Right ventricle myocardium inferior (tissue), 1 donor: ENCODE measurements around the gene SUGCT. TPM values are rescaled to one million over a fixed set of nuclear protein-coding genes. Genes with fewer than 3 reads are reported as not detected.
A peak's percentile ranks its signal among the peaks of the same experiment; 100 is the strongest.
"Not testable (repeated sequence)": the region's sequence is repeated elsewhere in the genome, so short reads cannot be mapped to it uniquely, and the experiment has no call there.

Experiments
- ATAC-seq: fragments of 200-7000 bp; cut with Tn5 transposase; one replicate; pipeline ENCODE4 v1.9.1; 2020; ENCODE audit warnings: mild to moderate bottlenecking, moderate library complexity
- DNase-seq: peaks from one replicate; pipeline ENCODE4 v3.0.0; 2021; ENCODE audit errors: missing footprints
- intact Hi-C: fragments of 100-400 bp; cut with DNase I; formaldehyde crosslinking; loops from one replicate; pipeline ENCODE4 v1.11.0; 2022
- total RNA-seq: library from RNA; stranded (reverse); fragmentation: NEBNext Ultra II Directional; extraction: Animal tissue kit (Norgen Biotek cat#: 25700); gene quantifications from one replicate; pipeline ENCODE4 v1.2.1, GENCODE V29; 2021
- donor health status: DM: no; HTN: yes; CAD: no; lungs with severe emphysema.

Gene SUGCT
- total RNA-seq, 1 donor from 2014 or later, result 4.4 TPM

GRCh38 chr7:40133561-40134427 is 1.0 kb upstream of the SUGCT start:
- intact Hi-C loops, result loop anchor here (2.0 to 10.0 kb wide), 3 partner anchors 79 to 239 kb away; partner anchors contain the start of gene CDK13
- DNase-seq, result no peak

GRCh38 chr7:40135317-40135610 is 459 bp downstream of the SUGCT start:
- ATAC-seq, result peak; percentile 36
- intact Hi-C loops, result loop anchor here (2.0 to 10.0 kb wide), 2 partner anchors 80 to 240 kb away; no protein-coding TSS in a partner anchor

More at GRCh38 chr7:40133561-40134427, 1.0 kb upstream of the SUGCT start:
- ATAC-seq, result peak; percentile 78

GRCh38 chr7:40137563-40137962 is 2.8 kb downstream of the SUGCT start:
- intact Hi-C loops, result loop anchor here (10.0 kb wide), 1 partner anchor 83 kb away; no protein-coding TSS in a partner anchor
- no peak for DNase-seq
- ATAC-seq, result no peak

More at GRCh38 chr7:40135317-40135610, 459 bp downstream of the SUGCT start:
- no peak for DNase-seq

DNA sequence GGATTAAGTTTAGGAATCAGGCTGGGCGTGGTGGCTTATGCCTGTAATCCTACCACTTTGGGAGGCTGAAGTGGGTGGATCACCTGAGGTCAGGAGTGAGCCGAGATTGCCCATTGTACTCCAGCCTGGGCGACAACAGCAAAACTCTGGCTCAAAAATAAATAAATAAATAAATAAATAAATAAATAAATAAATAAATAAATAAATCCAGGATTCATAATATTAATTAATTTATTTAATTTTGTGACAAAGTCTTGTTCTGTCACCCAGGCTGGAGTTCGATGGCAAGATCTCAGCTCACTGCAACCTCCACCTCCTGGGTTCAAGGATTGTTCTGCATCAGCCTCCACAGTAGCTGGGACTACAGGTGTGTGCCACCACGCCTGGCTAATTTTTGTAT is 4.2 kb downstream of the SUGCT start:
- intact Hi-C loops, result loop anchor here (10.0 kb wide), 1 partner anchor 84 kb away; no protein-coding TSS in a partner anchor
- no peak for DNase-seq
- no peak for ATAC-seq

- ATAC-seq, DNase-seq: not testable (repeated sequence)
- intact Hi-C loops, result loop anchor here (10.0 kb wide), 1 partner anchor 85 kb away; no protein-coding TSS in a partner anchor
Observed at GRCh38 chr7:40139891-40140290, 5.1 kb downstream of the SUGCT start.

GRCh38 chr7:40141916-40142315 is 7.1 kb downstream of the SUGCT start:
- ATAC-seq, DNase-seq, intact Hi-C loops: not testable (repeated sequence)

DNA sequence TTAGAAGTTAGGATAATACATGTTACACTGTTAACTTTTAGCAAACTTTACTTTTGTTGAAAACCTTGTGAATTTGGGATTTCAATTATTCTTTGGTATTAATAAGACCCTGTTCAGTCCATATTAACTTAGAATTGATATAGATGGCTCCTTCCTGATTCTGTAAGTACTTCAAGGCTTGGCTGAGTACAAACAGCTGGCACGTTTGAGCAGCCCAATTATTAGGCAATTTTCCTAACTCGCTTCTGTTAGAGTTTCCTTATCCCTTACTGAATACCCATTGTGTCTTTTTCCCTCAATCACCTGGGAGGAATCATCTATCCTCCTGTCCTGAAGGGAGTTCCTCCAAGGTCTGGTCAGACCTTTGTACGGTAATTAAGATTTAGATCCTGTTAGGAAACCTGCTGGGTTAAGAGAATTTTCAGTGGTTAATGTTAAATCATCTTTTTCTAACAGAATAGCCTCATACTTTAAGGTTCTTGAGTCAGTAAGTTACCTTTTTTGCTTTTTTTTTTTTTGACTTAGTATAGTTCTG is 10.9 kb downstream of the SUGCT start:
- intact Hi-C loops, ATAC-seq, DNase-seq: not testable (repeated sequence)

DNA sequence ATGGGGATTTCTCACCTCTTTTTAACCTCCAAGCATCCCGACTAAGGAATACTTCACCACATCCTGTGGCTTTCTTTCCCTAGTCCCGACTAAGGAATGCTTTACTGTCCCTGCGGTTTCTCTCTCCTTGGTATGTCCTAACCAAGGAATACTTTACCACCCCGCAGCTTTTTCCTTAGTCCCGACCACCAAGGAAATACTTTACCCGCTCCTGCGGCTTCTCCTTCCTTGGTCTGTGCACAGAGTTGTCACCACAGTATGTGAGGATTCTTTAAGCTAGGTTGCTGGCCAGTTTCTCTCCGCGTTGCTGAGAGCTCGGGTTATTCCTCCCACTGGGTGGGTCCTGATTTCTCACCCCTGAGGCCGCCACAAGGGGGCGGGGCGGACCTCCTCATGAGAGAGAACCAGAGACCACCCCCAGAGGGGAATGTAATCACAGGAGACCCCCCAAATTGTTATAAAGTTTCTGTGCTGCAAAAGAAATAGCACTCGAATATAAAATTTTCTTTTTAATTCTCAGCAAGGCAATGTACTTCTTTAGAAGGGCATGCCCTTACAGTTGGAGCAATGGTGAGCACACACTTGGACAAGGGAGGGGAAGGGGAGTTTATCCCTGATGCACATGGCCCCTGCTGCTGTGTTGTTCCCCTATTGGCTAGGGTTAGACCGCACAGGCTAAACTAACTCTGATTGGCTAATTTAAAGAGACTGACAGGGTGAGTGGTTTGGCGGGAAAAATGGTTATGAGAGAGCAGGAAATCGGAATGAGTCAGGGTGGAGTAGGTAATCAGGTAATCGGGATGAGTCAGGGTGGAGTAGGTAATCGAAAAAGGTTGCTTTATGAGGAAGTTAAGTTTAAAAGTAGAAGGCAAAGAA is 12.8 kb downstream of the SUGCT start:
- intact Hi-C loops, result no loop called here
- DNase-seq (no peak), ATAC-seq (no peak)

- ATAC-seq, intact Hi-C loops: not testable (repeated sequence)
Observed at GRCh38 chr7:40148247-40148580, 13.4 kb downstream of the SUGCT start.

GRCh38 chr7:40148671-40149070 is 13.9 kb downstream of the SUGCT start:
- ATAC-seq, result no peak
- DNase-seq, result no peak
- intact Hi-C loops, result no loop called here

More at GRCh38 chr7:40148247-40148580, 13.4 kb downstream of the SUGCT start:
- DNase-seq, result not testable (repeated sequence)

DNA sequence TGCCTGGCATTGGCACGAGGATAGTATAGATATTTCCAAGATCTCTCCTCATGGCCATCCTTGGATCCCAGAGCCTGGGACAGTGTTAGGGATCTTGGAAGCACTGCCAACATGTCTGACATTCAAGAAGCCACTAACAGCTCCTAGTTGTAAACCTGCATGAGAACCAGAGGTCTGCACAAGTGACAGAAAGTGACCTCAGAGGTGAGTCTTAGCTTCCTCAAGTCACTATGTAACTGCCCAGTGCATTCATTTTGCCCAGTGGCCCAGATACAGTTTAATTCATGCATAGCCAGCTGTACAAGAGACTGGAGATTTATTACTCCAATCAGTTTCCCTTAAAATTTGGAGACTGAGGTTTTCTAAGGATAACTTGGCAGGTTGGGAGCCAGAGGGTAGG is 16.7 kb downstream of the SUGCT start:
- ATAC-seq (peak; percentile 16), DNase-seq (no peak)
- intact Hi-C loops, result no loop called here

GRCh38 chr7:40156988-40157387 is 22.2 kb downstream of the SUGCT start:
- DNase-seq, result no peak
- ATAC-seq, result no peak
- intact Hi-C loops, result no loop called here

DNA sequence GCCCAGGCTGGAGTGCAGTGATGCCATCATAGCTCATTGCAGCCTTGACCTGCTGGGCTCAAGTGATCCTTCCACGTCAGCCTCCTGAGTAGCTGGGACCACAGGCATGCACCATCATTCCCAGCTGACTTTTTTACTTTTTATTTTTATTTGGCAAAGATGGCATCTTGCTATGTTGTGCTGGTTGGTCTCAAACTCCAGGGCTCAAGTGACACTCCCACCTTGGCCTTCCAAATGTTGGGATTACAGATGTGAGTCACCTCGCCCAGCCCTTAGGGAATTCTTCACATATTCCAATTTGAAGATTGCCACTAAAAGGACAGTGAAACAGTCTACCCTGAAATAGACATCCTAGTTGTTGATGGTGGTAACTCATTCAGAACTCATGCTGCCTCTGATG is 27.7 kb downstream of the SUGCT start:
- no peak for DNase-seq
- intact Hi-C loops, result no loop called here
- no peak for ATAC-seq

DNA sequence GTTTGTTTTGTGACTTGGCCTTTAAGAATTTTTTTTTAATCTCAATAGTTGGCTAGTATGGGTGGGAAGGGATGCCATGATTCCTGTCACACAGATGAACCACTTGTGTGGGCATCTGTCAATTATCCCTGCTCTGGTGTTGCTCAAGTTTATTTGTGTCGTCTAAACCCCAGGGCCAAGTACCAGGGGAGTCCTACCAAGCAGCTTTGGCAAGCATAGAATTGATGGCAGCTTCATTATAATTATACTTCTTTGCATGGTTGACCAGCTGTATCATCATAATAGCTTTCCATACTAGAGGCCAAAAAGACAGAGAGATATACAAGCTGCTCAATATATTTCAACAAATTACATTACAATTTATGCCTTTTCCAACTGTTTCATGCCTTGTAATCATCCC is 30.4 kb downstream of the SUGCT start:
- no peak for ATAC-seq
- DNase-seq, result no peak
- intact Hi-C loops, result no loop called here

GRCh38 chr7:40167291-40167690 is 32.5 kb downstream of the SUGCT start:
- ATAC-seq (no peak), DNase-seq (no peak)
- intact Hi-C loops, result no loop called here

DNA sequence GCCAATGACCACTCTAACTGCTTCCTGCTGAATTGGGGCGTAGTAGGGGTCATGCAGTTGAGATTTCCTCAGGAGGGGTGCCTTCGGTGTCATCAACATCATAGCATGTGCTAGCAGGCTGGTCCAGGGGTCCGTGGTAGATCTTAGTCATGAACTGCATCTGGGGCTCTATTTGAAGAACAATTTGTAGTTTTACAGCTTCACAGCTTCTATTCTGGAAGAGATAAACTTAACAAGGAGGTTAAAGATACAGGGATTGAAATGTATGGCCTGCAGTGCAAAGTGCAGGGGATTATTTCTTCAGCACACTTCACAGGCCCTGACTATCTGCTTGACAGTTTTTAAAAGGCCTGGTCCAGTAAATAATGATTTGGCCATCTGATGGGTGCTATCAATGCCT is 33.5 kb downstream of the SUGCT start:
- intact Hi-C loops, DNase-seq, ATAC-seq: not testable (repeated sequence)

DNA sequence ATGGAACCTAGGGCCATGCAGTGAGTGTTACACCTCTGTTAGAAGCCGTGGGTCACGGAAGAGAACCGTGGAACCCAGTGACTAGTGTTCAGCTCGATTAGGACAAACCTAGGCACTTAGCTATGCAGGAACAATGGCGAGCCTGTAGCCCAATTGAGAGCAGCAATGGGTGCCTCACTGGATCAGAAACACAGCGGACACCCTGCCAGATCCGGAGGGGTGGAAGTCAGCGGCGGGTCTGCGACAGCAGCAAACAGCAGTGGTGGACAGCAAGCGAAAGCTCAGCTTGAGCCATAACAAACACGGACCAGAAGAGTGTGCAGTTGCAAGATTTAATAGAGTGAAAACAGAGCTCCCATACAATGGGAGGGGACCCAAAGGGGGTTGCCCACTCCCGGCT is 38.3 kb downstream of the SUGCT start:
- intact Hi-C loops, ATAC-seq, DNase-seq: not testable (repeated sequence)

DNA sequence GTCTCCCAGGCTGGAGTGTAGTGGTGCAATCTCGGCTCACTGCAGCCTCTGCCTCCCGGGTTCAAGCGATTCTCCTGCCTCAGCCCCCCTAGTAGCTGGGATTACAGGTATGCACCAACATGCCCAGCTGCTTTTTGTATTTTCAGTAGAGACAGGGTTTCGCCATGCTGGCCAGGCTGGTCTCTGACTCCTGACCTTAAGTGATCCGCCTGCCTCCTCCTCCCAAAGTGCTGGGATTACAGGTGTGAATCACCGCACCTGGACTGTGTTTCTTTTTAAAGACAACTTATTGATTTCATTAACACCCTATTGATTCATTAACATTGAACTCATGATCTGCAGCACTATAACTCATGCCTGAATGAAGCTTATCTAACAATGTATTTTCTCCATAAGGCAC is 40.5 kb downstream of the SUGCT start:
- intact Hi-C loops, ATAC-seq, DNase-seq: not testable (repeated sequence)
